Hepatic stellate cell (primary cell): ENCODE results near the gene AURKAIP1.

ENCODE experiments used
- DNase-seq: peaks from one replicate; pipeline ENCODE4 v3.0.0; 2011; ENCODE audit warnings: low spot score

Gene AURKAIP1

DNA sequence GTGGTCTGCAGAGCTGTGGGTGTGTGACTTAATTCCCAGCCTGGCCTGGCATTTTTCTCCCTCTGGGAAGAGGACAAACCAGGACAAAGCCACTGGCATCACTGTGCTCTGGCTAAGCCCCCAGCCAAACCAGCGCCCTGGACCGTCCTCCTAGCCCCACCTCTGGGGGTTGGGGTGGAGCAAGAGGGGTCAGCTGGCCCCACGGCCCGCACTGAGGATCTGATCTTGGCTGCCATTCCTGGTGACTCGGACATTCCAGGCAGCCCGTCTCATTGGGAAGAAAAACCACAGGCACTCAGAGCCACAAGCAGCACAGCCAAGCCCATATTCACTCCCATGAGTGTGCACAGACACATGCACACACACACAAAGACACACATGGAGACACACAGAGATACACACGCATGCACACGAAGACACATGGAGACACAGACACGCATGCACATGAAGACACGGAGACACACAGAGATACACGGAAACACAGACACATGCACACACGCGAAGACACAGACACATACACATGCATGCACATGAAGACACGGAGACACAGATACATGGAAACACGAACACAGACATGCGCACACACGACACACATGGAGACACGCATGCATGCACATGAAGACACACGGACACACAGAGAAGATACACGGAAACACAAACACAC lies 14.4 kb downstream of the AURKAIP1 start:
- DNase-seq = peak; percentile 97

DNA sequence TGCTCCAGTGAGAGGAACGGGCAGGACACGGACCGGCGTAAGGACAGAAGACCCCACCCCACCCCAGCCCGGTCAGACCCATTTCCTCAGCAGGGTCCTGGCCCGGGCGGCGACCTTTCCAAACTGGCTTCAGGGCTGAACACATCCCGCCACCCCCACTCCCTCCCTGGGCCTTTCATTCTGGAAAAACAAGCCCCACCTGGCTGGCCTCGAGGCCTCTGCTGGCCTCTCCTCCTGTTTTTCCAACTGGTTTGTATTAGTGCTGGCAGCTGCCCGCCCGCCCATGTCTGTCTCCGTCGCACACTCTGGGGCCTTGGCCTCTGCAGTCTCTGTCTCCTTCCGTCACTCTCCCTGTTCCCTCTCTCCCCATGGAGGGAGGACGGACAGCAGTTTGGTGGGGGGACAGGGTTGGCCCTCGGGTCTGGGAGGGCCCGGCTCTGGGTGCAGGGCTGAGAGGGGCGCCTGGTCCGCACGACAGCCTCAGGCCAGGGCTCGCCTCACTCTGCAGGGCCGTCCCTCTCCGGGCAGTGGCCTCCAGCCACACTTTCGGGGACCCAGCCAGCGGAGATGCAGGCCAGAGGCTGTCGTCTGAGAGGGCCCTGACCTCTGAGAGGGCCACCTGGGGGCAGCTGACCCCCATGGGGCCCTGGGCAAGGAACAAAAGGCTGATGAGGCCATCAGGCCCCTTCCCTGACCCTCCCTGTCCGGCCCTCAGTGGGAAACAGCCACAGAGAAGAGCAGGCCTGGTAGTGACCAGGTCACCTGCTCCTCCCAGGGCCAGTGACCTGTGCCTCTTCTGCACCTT lies 15.1 kb downstream of the AURKAIP1 start:
- DNase-seq = peak; percentile 66

DNA sequence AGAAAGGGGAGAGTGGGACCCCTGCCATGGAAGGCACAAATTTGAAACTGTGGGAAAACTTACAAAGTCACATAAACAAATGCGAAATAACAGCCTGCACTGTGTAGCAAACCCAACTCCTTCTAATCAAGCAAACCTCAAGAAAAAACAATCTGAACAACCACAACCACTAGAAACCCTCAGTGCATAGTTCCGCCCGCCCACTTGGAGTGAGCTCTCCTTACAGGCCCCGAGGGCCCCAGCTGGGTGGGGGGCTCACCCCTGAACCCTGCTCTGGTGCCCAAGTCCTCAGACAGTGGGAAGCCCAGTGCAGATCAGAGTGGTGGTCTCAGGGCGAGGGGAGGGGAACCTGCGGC lies 15.7 kb downstream of the AURKAIP1 start:
- DNase-seq = peak; percentile 85

DNA sequence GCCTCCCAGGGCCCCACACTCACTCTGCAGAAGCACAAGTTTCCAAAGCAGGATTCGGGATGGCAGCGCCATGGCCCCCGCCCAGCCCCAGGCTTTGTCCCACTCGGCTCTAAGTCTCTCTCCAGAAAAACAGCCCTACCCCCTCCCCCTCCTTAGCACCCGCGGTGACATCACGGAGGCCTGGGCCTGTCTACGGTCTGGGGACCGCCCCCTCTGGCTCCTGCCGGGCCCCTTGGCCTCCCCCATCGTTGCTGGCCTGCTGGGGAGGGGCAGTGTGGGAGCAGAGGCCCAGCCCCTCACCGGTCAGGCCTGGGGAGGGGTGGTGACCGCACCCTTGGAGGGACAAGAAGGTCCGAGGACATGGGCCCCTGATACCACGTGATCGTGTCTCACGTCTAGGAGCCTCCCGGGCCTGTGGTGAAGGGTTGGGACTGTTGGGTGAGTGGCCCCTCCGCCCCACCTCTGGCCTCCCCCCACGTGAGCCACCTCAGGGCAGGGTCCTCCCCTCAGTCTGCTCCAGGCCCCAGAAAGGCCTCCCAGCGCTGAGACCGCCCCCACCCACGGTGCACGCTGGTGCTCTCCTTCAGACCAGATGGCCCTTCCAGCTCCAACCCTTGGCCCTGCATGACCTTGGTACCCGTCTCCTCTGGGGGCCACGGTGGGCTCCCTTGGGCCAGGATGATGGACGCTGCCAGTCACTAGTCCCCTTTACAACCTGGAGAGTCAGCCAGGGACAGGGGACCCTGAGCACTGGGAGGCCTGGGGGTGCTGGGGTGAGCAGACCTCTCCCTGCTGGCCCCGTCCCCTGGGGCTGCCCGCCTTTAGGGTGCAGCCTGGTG lies 16.4 kb downstream of the AURKAIP1 start, which contains the start of gene MXRA8:
Gene MXRA8, minus strand, starts transcription at position 123 of the 839 bp plus-strand sequence. Its CDS starts 51 bp downstream, at position 72.
- DNase-seq = peak; percentile 92

- DNase-seq = peak; percentile 73
These were observed 17.1 kb downstream of the AURKAIP1 start for GRCh38 chr1:1357871-1358432.

DNA sequence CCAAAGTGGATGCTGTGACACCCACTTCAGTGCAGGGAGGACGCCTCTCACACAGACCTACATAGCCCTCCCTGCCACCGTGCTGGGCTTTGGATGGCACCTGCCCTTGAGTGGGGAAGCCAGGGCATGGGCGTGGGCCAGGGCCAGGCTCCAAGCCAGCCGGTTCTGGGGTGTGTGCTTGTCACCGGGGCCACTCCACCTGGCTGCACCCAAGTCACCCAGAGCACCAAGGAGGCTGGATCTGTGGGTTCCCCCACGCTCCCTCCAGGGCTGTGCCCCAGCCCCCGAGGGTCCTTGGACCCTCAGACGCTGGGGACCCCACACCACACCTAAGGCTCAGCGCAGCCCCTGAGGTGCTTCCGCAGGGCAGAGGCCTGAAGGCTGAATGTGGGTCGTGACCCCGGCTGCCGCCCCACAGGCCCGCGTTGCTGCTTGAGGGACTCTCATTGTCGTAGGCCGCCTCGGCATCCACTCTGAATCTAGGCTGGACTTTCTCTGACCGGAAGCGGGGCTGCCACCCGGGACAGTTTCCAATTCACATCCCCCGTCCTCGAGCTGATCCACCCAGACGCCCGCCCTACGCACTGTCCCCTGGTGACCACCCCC lies 18.1 kb downstream of the AURKAIP1 start:
- no peak for DNase-seq

- DNase-seq = no peak
These were observed 18.7 kb downstream of the AURKAIP1 start for GRCh38 chr1:1356166-1356795.

- DNase-seq = peak; percentile 65
These were observed 19.6 kb downstream of the AURKAIP1 start for GRCh38 chr1:1355416-1355815.

- no peak for DNase-seq
These were observed 20.4 kb downstream of the AURKAIP1 start for GRCh38 chr1:1354271-1355247.

GRCh38 chr1:1353389-1354151 lies 21.4 kb downstream of the AURKAIP1 start:
- no peak for DNase-seq

DNA sequence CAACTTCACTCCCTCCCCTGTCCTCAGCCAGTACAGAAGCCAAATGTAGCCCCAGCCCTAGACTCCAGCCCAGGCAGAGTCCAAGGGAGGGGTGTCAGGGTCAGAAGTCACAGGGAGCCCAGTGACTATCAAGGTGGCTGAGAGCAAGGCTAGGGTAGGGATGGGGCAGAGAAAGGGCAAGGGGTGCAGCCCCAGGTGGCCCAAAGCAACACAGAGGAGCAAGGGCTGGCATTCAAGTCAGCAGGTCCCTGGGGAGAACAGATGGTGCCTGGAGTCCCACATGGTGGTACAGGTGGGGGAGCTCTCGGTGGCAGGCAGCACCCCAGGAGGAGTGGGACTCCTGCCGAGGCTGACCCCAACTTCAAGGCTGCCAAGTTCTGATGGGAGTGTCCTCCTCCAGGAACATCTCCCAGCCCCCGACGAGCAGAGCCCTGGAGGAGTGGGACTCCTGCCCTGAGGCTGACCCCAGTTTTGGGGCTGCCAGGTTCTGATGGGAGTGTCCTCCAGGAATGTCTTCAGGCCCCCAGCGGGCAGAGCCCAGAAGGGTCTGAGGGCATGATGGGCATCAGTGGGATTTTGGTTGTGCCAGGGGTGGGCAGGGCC lies 22.1 kb downstream of the AURKAIP1 start:
- DNase-seq = no peak

DNA sequence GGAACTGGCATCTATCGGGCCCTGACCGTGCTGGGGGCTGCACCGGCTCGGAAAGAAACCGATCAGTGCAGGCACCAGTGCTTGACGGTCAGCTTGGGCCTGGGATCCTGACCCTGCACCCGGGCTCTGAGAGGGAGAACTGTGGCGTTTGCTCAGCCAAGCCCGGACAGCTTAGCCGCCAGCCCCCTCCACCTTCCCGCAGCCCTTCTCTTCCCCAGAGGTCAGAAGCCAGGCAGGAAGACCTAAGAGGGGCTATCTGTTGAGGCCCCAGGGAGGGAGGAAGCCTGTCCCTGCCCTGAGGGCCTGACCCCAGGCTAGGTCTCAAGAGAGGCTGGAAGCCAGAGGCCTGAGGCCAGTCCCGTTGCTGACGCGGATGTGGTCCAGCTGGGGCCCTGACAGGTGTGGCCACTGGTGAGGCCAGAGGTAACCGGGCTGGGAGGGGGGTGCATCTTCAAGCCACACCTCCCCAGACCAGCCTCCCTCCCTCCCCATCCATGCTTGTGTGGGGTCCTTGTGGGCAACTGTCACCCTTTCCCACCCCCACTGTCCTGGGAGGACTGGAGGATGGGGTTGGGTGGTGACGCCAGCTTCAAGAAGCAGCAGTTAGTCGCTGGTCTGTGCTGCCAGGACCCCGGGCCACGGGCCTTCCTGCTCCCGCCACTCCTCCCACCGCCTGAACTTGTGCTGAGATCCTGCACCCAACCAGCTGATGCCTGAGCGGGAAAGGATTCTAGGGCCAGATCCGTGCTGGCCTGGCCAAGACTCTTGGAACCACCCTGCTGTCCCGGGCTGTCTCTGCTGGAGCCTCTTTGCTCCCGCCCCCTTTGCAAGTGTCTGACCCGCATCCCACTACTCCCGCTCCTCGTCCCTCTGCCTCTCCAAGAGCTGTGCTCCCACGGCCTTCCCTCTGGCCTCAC lies 23.2 kb downstream of the AURKAIP1 start:
- peak; percentile 59 for DNase-seq

- peak; percentile 82 for DNase-seq
These were observed 25.6 kb downstream of the AURKAIP1 start, which contains the start of gene DVL1 for GRCh38 chr1:1349256-1350012. Gene DVL1 (minus strand): TSS chr1:1349418. CDS start chr1:1349065, 353 bp downstream.

GRCh38 chr1:1348420-1349255 lies 26.4 kb downstream of the AURKAIP1 start:
- no peak for DNase-seq

DNA sequence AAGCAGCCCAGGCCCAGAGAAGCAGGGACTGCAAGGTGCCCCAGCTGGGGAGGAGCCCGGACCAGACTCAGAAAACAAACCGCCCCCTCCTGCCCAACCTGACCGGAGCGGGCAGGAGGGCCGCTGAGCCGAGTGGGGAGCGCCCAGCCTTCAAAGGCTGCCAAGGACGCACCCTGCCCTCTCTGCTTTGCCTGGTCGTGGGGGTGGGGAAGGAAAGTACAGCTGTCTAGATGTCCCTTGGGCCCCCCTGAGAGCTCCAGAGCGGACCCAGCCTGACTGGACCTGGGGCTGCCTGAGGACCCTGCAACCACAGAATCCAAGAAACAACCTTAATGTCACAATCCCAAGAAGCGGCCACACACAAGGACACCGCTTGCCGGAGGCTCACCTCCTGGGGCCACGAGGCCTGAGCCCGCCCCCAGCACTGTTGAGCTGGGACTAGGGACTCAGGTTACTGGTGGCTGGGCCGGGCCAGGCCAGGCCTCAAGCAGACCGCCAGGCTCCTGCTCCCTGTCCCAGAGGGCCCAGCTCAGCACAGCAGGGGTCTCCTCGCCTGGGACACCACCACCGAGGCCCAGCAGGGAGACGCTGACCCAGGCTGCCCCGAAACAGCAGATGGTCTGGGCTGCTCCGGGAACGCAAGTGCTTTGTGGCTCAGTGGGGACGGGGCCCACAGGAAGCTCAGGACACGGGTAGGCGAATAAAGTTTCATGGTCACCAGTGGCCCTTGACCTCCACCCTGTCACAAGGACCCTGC lies 27.2 kb downstream of the AURKAIP1 start:
- DNase-seq = no peak
